Fibroblast of the conjunctiva (primary cell): ENCODE results near the gene SPACDR.

Experiments
- DNase-seq: peaks from one replicate; pipeline ENCODE4 v3.0.0-alpha.2; 2010; ENCODE audit warnings: low read depth

Gene SPACDR

DNA sequence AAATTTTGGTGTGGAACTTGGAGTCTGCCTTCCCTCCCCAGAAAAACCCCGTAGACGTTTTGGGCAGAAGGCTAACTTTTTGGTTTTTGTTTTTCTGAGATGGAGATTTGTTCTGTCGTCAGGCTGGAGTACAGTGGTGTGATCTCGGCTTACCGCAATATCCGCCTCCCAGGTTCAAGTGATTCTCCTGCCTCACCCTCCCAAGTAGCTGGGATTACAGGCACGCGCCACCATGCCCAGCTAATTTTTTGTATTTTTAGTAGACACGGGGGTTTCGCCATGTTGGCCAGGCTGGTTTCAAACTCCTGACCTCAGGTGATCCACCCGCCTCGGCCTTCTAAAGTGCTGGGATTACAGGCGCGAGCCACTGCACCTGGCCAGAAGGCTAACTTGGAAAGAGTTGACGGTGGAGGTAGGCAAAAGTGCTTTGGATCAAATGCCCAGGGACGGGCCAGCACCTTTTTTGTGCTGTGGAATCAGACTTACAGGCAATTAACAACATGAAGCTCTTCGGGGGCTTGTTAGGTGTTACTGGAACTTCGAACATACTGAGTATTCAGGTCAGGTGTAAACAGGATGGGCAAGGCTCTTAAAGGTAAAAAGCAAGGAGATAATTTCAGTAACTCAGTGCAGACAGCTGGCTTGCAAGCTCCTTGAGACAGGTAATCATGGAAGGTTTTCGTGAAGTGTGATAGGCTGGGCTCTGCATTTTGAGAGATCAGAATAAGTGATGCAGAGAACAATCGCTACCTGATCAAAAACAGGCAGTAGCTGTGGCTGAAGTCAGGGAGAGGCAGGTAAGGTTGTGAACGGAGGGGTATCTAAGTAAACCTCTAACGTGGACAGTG lies 29.5 kb downstream of the SPACDR start:
- no peak for DNase-seq

DNA sequence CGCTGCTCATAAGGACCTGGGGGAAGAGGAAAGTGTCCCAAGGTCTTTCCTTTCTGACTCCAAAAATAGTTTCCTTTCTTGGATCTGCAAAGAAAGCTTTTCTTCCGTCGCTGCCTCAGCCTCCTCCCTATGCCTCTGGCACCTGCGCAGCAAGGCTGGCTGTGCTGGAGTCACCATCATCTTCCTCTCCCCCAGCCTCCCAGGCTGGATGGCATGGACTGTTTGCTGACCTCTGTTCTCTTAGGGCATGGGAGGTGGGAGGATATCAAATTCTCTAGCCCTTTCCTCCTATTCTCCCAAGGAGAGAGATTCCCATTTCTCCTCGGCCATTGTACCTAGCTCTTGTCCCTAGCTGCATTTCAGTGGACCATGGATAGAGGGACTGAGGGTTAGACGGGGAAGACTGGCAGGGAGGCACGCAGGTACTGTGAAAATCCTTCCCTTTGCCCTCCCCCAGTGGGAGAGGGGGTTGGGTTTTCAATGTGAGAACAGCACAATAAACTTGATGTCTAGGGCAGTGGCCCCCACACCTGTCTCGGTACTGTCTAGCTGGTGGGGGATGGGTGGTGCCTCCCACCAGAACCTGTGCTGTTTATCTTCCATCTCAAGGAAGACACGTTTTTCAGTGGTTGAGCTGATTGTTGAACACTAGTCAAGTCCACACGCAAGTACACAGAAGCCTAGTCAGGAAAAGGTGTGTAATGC lies 30.3 kb downstream of the SPACDR start:
- DNase-seq: no peak

DNA sequence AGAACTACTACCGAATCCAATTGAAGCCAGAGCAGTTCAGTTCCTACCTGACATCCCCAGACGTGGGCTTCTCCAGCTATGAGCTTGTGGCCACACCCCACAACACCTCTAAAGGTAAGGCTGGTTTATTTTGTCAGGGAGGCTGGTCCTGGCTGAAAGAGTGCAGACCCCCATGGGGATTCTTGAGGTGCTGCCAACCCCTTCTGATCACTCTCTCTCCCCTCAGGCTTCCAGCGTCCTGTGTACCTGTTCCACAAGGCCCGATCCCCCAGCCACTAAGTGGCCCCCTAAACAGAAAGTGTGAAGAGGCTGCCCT lies 30.8 kb downstream of the SPACDR start:
- no peak for DNase-seq

GRCh38 chr7:100432621-100433275 lies 31.3 kb downstream of the SPACDR start:
- DNase-seq: no peak

DNA sequence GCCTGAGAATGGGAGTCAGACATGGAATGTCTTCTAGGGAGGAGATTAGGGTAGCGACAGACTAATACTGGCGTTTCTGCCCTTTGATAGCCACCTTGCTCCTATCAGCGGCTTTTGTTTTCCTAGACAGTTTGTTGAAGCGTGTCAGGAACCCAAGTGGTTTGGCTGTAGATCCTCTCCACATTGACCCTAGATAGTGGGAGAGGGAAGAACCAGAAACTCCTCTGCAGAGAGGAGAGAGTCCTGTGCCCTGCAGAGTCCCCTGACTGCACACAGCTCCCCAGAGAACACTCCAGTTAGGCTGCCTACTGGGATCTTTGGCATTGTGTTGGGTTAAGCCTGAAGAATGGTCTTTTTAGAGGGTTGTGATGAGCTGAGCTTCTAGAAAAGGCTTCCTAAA lies 32.0 kb downstream of the SPACDR start:
- no peak for DNase-seq

DNA sequence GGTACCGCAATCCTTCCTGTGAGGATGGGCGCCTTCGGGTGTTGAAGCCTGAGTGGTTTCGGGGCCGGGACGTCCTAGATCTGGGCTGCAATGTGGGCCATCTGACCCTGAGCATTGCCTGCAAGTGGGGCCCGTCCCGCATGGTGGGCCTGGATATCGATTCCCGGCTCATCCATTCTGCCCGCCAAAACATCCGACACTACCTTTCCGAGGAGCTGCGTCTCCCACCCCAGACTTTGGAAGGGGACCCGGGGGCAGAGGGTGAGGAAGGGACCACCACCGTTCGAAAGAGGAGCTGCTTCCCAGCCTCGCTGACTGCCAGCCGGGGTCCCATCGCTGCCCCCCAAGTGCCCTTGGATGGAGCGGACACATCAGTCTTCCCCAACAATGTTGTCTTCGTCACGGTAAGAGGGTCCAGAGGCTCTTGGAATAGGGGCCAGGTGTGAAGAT lies 32.7 kb downstream of the SPACDR start:
- no peak for DNase-seq

- no peak for DNase-seq
These were observed 33.4 kb downstream of the SPACDR start for GRCh38 chr7:100430493-100431285.

DNA sequence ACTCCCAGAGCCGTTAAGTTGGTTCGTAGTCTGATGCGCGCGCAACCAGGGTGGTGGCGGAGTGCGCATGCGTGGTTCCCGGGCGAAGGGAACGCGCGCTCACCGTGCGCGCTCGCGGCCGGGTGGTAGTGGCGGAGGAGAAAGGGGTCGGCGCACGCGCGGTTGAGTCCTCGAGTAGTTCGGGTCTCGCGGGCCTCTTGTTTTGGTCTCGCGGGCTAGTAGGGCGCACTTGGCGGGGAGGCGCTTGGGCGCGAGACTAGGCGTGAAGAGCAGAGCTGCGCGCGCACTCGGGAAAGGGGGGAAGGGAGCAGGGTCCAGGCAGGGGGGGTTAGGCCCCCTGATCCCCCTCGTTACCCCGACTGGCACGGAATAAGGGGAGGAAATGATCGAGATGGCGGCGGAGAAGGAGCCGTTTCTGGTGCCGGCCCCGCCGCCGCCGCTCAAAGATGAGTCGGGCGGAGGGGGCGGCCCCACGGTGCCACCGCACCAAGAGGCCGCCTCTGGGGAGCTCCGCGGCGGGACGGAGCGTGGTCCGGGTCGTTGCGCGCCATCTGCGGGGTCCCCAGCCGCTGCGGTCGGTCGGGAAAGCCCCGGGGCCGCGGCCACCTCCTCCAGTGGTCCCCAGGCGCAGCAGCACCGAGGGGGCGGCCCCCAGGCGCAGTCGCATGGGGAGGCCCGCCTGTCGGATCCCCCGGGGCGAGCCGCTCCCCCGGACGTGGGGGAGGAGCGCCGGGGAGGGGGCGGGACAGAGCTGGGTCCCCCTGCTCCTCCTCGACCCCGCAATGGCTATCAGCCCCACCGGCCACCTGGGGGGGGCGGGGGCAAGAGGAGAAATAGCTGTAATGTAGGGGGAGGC lies 34.2 kb downstream of the SPACDR start, which contains the start of gene MEPCE:
Gene MEPCE, plus strand, starts transcription at position 195 of the 856 bp plus-strand sequence. Its CDS starts 188 bp downstream, at position 383.
- peak; percentile 95 for DNase-seq

- peak; percentile 100 for DNase-seq
These were observed 35.0 kb downstream of the SPACDR start for GRCh38 chr7:100428967-100429636.

DNA sequence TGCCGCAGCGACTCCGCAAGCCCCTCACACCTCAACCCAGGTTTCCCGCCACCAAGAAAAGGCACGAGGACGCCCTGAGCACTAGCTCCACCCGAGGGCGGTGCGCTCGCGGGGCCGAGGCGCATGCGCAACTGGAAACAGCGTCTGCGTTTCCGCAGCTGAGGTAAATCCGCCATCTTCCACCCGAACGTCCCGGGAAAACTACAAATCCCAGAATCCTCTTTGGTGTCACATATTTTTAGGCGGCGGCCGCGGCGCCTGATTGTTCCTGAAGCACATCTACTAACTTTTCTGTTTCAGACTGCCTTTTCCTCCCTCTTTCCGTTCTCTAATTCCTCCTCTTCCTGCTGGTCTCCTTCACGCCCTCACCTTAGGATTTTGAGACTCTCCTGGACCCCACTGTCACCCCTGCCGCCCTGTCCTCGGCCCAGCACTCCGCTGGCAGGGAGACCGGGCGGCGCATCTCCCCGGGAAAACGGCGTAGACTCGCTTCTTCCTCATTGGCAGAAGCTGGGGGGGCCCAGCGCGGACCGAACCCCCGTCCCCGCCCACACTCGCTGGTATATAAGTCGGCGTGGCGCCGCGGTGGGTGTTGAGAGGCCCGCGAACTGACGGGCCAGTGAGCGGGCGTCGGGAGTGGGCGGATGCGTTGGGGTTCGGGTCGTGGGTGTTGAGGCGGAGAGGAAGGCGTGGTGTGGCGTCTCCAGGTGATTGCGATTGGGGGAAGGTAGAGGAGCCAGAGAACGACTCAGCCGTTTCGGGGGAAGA lies 35.7 kb downstream of the SPACDR start, which contains the start of gene ZCWPW1:
Gene ZCWPW1, minus strand, starts transcription at position 505 of the 768 bp plus-strand sequence. CDS start 8,054 bp downstream, outside the sequence.
- peak; percentile 97 for DNase-seq

- no peak for DNase-seq
These were observed 36.3 kb downstream of the SPACDR start for GRCh38 chr7:100427762-100428198.

GRCh38 chr7:100426516-100426915 lies 37.5 kb downstream of the SPACDR start:
- DNase-seq: no peak

DNA sequence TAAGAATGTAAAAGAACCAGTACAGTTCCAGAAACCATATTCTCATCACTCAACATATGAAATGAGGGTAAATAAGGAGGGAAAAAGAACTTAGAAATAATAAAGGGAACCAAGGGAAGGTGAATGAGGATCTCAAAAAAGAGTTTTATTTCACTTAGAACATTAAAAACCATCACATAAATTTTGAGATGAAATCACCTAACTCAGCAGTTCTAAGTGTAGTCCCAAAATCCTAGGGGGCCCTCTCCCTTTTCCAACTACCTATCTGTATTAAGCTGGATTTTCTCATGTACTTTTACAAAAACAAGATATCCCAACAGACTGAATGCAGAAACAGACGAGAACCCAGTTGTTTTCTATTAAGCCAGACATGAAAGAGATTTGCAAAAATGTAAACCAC lies 38.7 kb downstream of the SPACDR start:
- no peak for DNase-seq

DNA sequence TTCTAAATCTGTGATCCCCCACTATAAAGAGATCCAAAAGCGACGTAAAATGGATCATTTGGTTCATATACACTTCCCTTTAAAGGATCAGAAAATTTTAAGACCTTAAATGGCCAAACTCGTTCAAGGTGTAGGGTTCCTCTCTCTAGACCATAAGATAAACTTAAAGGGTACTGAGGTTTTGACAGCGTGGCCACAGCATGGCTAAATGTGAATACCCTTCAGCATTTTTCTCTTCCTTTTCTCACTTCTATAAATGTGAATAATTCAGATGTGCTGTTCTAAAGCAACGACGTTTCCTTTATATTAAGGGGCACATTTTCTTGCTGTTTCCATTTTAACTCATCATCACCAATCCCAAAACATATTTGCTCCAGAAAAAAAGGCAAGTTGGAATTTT lies 40.7 kb downstream of the SPACDR start:
- no peak for DNase-seq

GRCh38 chr7:100419660-100420226 lies 44.3 kb downstream of the SPACDR start:
- DNase-seq: no peak

DNA sequence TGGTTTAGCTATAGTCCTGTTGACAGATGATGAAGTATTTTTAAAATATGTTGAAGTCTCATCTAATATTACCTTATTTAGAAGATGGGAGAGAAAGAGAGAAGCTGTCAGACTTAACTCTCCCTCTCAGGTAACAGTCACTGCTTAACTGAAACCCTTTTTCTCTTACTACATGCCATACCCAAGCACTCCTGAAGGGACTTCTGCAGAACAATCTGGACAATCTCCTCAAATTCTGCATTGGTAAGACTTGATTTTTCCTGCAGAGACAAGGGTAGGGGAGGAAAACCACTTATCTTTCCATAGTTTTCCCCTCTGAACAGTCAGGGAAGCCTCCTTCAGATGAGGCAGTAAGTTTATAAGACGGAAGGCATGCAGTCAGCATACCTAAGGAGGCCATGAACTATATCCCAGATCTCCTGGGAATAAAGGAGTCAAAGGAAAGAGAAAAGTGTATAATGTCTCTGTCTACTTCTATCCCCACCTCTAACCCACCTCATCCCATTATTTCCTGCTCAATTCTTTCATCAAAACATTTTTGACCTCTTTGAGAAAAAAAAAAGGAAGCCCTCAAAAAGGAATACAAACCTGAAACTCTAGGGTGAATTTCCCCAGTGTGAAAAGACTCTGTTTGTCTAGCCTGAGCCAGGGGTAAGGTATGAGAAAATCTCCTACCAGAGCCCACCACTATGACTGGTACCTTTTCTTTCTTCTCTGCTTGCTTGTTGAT lies 45.0 kb downstream of the SPACDR start:
- no peak for DNase-seq

GRCh38 chr7:100415448-100415847 lies 48.6 kb downstream of the SPACDR start:
- no peak for DNase-seq

GRCh38 chr7:100413889-100414288 lies 50.2 kb downstream of the SPACDR start:
- DNase-seq: no peak
